GM12878 (cell line): Measurements from ENCODE around the gene KDELR1. TPM values are rescaled to one million over a fixed set of nuclear protein-coding genes. Genes with fewer than 3 reads are reported as not detected.

Experiments used
- ATAC-seq: fragments of 200-7000 bp; cut with Tn5 transposase; 3 replicates; pipeline ENCODE4 v1.9.1; 2020; ENCODE audit warnings: mild to moderate bottlenecking, moderate library complexity
- BruUV-seq: library from RNA; stranded (reverse); fragments of 400-500 nt; replicated peaks from 2 replicates; lab custom pipeline; 2021; lab: Mats Ljungman, UMichigan
- CTCF ChIA-PET: fragments of 300-600 bp; sonication (Branson Sonifier 250); formaldehyde crosslinking; extraction: SDS; loops from one replicate; lab custom pipeline; 2021; ENCODE audit warnings: inconsistent platforms; lab: Yijun Ruan, JAX
- POLR2A ChIA-PET: fragments of 350-600 bp; formaldehyde crosslinking; extraction: SDS; loops from one replicate; lab custom pipeline; 2021; ENCODE audit warnings: inconsistent platforms; lab: Charles Lee
- RAD21 ChIA-PET: fragments of 300-600 bp; sonication (Branson Sonifier 250); formaldehyde crosslinking; loops from one replicate; lab custom pipeline; 2023; ENCODE audit warnings: antibody characterized with exemption; ENCODE audit not compliant: unreplicated experiment; lab: Charles Lee
- SMC1A ChIA-PET: fragments of 300-600 bp; sonication (Branson Sonifier 250); formaldehyde crosslinking; loops from one replicate; lab custom pipeline; 2023; ENCODE audit not compliant: unreplicated experiment, uncharacterized antibody; lab: Charles Lee
- DNase-seq: peaks from one replicate; pipeline ENCODE4 v3.0.0-alpha.2; 2011; ENCODE audit warnings: low read depth, low spot score
- FAIRE-seq: peaks from 3 replicates; lab custom pipeline; 2011; peaks lifted over from hg19 to GRCh38; lab: Jason Lieb, UNC
- H2AFZ ChIP-seq: 2 replicates; pipeline ENCODE4 v1.6.0; 2011; ENCODE audit warnings: low read depth, low read length, control low read depth; ENCODE audit not compliant: control insufficient read depth
- H3K27ac ChIP-seq: 2 replicates; pipeline ENCODE4 v1.5.1; 2011; ENCODE audit warnings: control low read depth; ENCODE audit not compliant: control insufficient read depth, insufficient read depth
- H3K27me3 ChIP-seq, 2 experiments: replicated peaks in 1 of 2; 2 replicates each; pipeline versions ENCODE4 v1.6.0 to v1.6.1; 2011; ENCODE audit warnings: low read length in 1 of 2; ENCODE audit not compliant: control insufficient read depth in 2 of 2, insufficient read depth in 2 of 2
- H3K36me3 ChIP-seq, 2 experiments: 2 replicates each; pipeline ENCODE4 v1.5.1; 2011; ENCODE audit warnings: low read length in 1 of 2; ENCODE audit not compliant: control insufficient read depth in 2 of 2, insufficient read depth in 2 of 2
- H3K4me1 ChIP-seq: 2 replicates; pipeline ENCODE4 v1.6.1; 2011; ENCODE audit warnings: mild to moderate bottlenecking, low read length, moderate library complexity, mixed read lengths; ENCODE audit not compliant: control insufficient read depth, insufficient read depth
- H3K4me2 ChIP-seq: 2 replicates; pipeline ENCODE4 v1.6.0; 2011; ENCODE audit warnings: control low read depth; ENCODE audit not compliant: control insufficient read depth, insufficient read depth
- H3K4me3 ChIP-seq: fragments of 200-600 bp; sonication (generic); 2 replicates; pipeline ENCODE4 v1.5.1; 2016
- H3K79me2 ChIP-seq: 2 replicates; pipeline ENCODE4 v1.6.0; 2011; ENCODE audit warnings: low read length; ENCODE audit not compliant: control insufficient read depth, insufficient read depth
- H3K9ac ChIP-seq: 2 replicates; pipeline ENCODE4 v1.8.0; 2011; ENCODE audit warnings: low read length, control low read depth, mixed read lengths; ENCODE audit not compliant: control insufficient read depth, insufficient read depth
- H3K9me3 ChIP-seq: replicated peaks from 3 replicates; pipeline ENCODE4 v1.5.1; 2011; ENCODE audit warnings: mild to moderate bottlenecking, low read length; ENCODE audit not compliant: control insufficient read depth, insufficient read depth
- H4K20me1 ChIP-seq: 2 replicates; pipeline ENCODE4 v1.6.0; 2011; ENCODE audit not compliant: control insufficient read depth, insufficient read depth
- CUX1 ChIP-seq: IDR thresholded peaks from 2 replicates; pipeline ENCODE4 v1.6.1; 2012; ENCODE audit warnings: improper control_type of control experiment, low read depth, low read length; ENCODE audit not compliant: insufficient replicate concordance
- E2F8 ChIP-seq: fragments of 450-650 bp; IDR thresholded peaks from 2 replicates; pipeline ENCODE4 v1.6.1; 2018; ENCODE audit warnings: mild to moderate bottlenecking, low read depth, moderate library complexity; ENCODE audit not compliant: partially characterized antibody
- EP300 ChIP-seq, 2 experiments: fragments of 150-350 bp in 1 of 2; IDR thresholded peaks; 2 replicates each; pipeline ENCODE4 v1.6.1; 2011 to 2012; ENCODE audit warnings: low read depth in 2 of 2, low read length in 2 of 2, borderline replicate concordance in 1 of 2, improper control_type of control experiment in 1 of 2, inconsistent platforms in 1 of 2; ENCODE audit not compliant: control insufficient read depth in 1 of 2
- KDM1A ChIP-seq: fragments of 200-600 bp; sonication (generic); IDR thresholded peaks from 2 replicates; pipeline ENCODE4 v1.6.1; 2016; ENCODE audit warnings: borderline replicate concordance
- TAF1 ChIP-seq: IDR thresholded peaks from 2 replicates; pipeline ENCODE4 v1.6.1; 2011; ENCODE audit warnings: mild to moderate bottlenecking, low read depth, low read length, borderline replicate concordance
- WRNIP1 ChIP-seq: IDR thresholded peaks from 2 replicates; pipeline ENCODE4 v1.6.1; 2011; ENCODE audit warnings: low read depth, low read length, improper control_type of control experiment, borderline replicate concordance
- ZBTB40 ChIP-seq: fragments of 450-650 bp; IDR thresholded peaks from 2 replicates; pipeline ENCODE4 v1.6.1; 2016; ENCODE audit warnings: mild to moderate bottlenecking, moderate library complexity, borderline replicate concordance
- ZNF274 ChIP-seq: IDR thresholded peaks from one replicate; pipeline ENCODE4 v1.8.0; 2011; ENCODE audit not compliant: insufficient read length, insufficient read depth
- WGBS: methylation state at CpG from one replicate; pipeline ENCODE4 v1.1.6; 2016; ENCODE audit warnings: low lambda C conversion rate; ENCODE audit not compliant: insufficient replicate concordance, insufficient coverage; ENCODE audit errors: missing lambda C conversion rate; 5-methylcytosine and 5-hydroxymethylcytosine counted together
- in situ Hi-C: fragments of 300-500 bp; cut with MboI; formaldehyde crosslinking; loops from 9 replicates; pipeline ENCODE4 v1.14.3; 2018; ENCODE audit warnings: mixed read lengths
- intact Hi-C: fragments of 100-400 bp; cut with micrococcal nuclease; formaldehyde crosslinking; loops from one replicate; pipeline ENCODE4 v1.14.2; 2022; ENCODE audit not compliant: unreplicated experiment
- polyA plus RNA-seq, 11 experiments: library from polyadenylated mRNA; depleted of rRNA in 4 of 11; unstranded in 6 of 11; stranded (reverse) in 5 of 11; fragments of >200 nt; fragmentation: Nextera tagmentation in 4 of 11; fragmentation: Illumina TruSeq in 1 of 11; extraction: Ambion mirVana in 4 of 11; extraction: Trizol in 1 of 11; gene quantifications; 1 replicate in 1 of 11; 2 replicates in 10 of 11; pipeline versions ENCODE4 v1.2.1 to v1.2.3, GENCODE V29; 2011 to 2016; ENCODE audit warnings: inconsistent platforms in 2 of 11, missing spikeins in 2 of 11, low read depth in 1 of 11
- total RNA-seq, 4 experiments: library from RNA; depleted of rRNA in 3 of 4; stranded (reverse); fragments of >200 nt in 3 of 4; fragmentation: Illumina TruSeq in 1 of 4; extraction: Trizol in 1 of 4; gene quantifications; 2 replicates each; pipeline versions ENCODE4 v1.2.1 to v1.2.3, GENCODE V29; 2013 to 2021

Gene KDELR1
- total and polyA plus RNA-seq, 10 of the 15 experiments (the other 5 are each of a cell fraction or from before 2014, with no cell fraction given) = 2.3 to 71.0 (median 45.2) TPM

GRCh38 chr19:48362716-48363499 is 28.4 kb downstream of the KDELR1 start:
- H4K20me1 ChIP-seq = no peaks in the 10 kb centered on the region
- no peak for TF ChIP-seq E2F8
- no peak for TF ChIP-seq KDM1A
- TF ChIP-seq TAF1 = no peak
- no peak for TF ChIP-seq ZBTB40
- no peak for TF ChIP-seq EP300 (IDR thresholded peaks at IDR 0.05; ENCODE audit: borderline replicate concordance in 1 of 2, control insufficient read depth in 1 of 2, low read depth in 2 of 2, low read length in 2 of 2)
- TF ChIP-seq CUX1 = no peak
- no peak for TF ChIP-seq WRNIP1
- TF ChIP-seq ZNF274 = no peak

More at GRCh38 chr19:48362716-48363499, 28.4 kb downstream of the KDELR1 start:
- intact Hi-C loops = loop anchor here (5.0 kb wide), 1 partner anchor 129 kb away; no protein-coding TSS in a partner anchor
- BruUV-seq = no TSS peak
- ATAC-seq (peak; percentile 88), FAIRE-seq (peak; percentile 88), DNase-seq (peak; percentile 59)
- H3K4me2 ChIP-seq = peak overlapping the region; percentile 100
- ChIA-PET SMC1A (interaction anchor here (0.7 to 1.6 kb wide), 7 partner anchors 8 to 64 kb away, joined by 3 to 7 read pairs (median 4); partner anchors contain the start of gene KDELR1), POLR2A (interaction anchor here (0.6 to 3.1 kb wide), 15 partner anchors 11 to 432 kb away, joined by 3 to 39 read pairs (median 3); partner anchors contain the start of genes CARD8, EMP3, KDELR1 and RPL18), RAD21 (interaction anchor here (0.8 to 2.5 kb wide), 7 partner anchors 12 to 220 kb away, joined by 3 to 46 read pairs (median 3); partner anchors contain the start of gene KCNJ14), CTCF (interaction anchor here (0.6 to 3.1 kb wide), 11 partner anchors 9 to 222 kb away, joined by 3 to 36 read pairs (median 8); partner anchors contain the start of gene KDELR1)
- no peaks in the 10 kb centered on the region for H3K9me3 ChIP-seq
- H2AFZ ChIP-seq = peak overlapping the region; percentile 96
- H3K79me2 ChIP-seq = peaks cover 3% of the 10 kb centered on the region
- peak overlapping the region; percentile 82 for H3K4me3 ChIP-seq
- peaks cover 9% of the 10 kb centered on the region; the same call in 1 of the 2 replicates for H3K4me1 ChIP-seq
- in situ Hi-C loops = no loop called here
- H3K27me3 ChIP-seq = no peaks in the 10 kb centered on the region
- H3K9ac ChIP-seq = peak overlapping the region; percentile 100
- H3K36me3 ChIP-seq = no peaks in the 10 kb centered on the region
- WGBS = 4% methylated on average over 26 of the region's 26 CpGs
- peak overlapping the region; percentile 99 for H3K27ac ChIP-seq
